Measurements from ENCODE around the gene MAP2K5. TPM values are rescaled to one million over a fixed set of nuclear protein-coding genes. Genes with fewer than 3 reads are reported as not detected.

The MAP2K5 gene
- total RNA-seq, 2 experiments from 2014 or later = 22.2 to 27.9 TPM

GRCh38 chr15:67700023-67700422, 157.5 kb downstream of the MAP2K5 start:
- Mint-ChIP-seq H3K4me1 (ENCODE audit: low read depth) (peaks cover 1% of the 10 kb centered on the region), H3K36me3 (ENCODE audit: low read depth) (peaks cover 58% of the 10 kb centered on the region), H3K4me3 (no peak overlapping the region), H3K9me3 (no peaks in the 10 kb centered on the region), H3K27ac (no peak overlapping the region), H3K27me3 (no peaks in the 10 kb centered on the region)
- ATAC-seq (ENCODE audit: poor library complexity) (no peak), DNase-seq (no peak)
- ChIA-PET CTCF (no interaction called here), POLR2A (no interaction called here)
- Histone ChIP-seq H3K4me3 (ENCODE audit: low read length) (no peak overlapping the region), H3K27ac (ENCODE audit: low read depth in 1 of 2, low read length in 2 of 2) (no peak overlapping the region), H3K27me3 (ENCODE audit: control insufficient read depth in 1 of 2, insufficient read depth in 2 of 2, low read length in 2 of 2) (no peaks in the 10 kb centered on the region), H3K9me3 (ENCODE audit: control insufficient read depth in 1 of 2, insufficient read depth in 1 of 2, low read length in 2 of 2) (no peaks in the 10 kb centered on the region), H3K4me1 (ENCODE audit: insufficient read depth, low read length) (no peaks in the 10 kb centered on the region), H3K36me3 (ENCODE audit: insufficient read depth, low read length) (peaks cover 9% of the 10 kb centered on the region)
- no peak for TF ChIP-seq CTCF (IDR thresholded peaks at IDR 0.05)
- intact Hi-C loops (cut with DNase I, micrococcal nuclease) = no loop called here

- ChIA-PET CTCF (no interaction called here), POLR2A (no interaction called here)
- no peaks in the 10 kb centered on the region for H3K9me3 Mint-ChIP-seq
- Histone ChIP-seq H3K4me3 (ENCODE audit: low read length) (no peak overlapping the region), H3K4me1 (ENCODE audit: insufficient read depth, low read length) (no peaks in the 10 kb centered on the region), H3K36me3 (ENCODE audit: insufficient read depth, low read length) (peaks cover 13% of the 10 kb centered on the region), H3K27ac (ENCODE audit: low read depth in 1 of 2, low read length in 2 of 2) (no peak overlapping the region), H3K9me3 (ENCODE audit: control insufficient read depth in 1 of 2, insufficient read depth in 1 of 2, low read length in 2 of 2) (no peaks in the 10 kb centered on the region), H3K27me3 (ENCODE audit: control insufficient read depth in 1 of 2, insufficient read depth in 2 of 2, low read length in 2 of 2) (no peaks in the 10 kb centered on the region)
- TF ChIP-seq CTCF (IDR thresholded peaks at IDR 0.05) = no peak
- DNase-seq = no peak
- ATAC-seq (ENCODE audit: poor library complexity) = no peak
- no peak overlapping the region for H3K4me3 Mint-ChIP-seq
- H3K27ac Mint-ChIP-seq = no peak overlapping the region
- no peaks in the 10 kb centered on the region for H3K27me3 Mint-ChIP-seq
- H3K4me1 Mint-ChIP-seq (ENCODE audit: low read depth) = peaks cover 14% of the 10 kb centered on the region
- peaks cover 57% of the 10 kb centered on the region for H3K36me3 Mint-ChIP-seq (ENCODE audit: low read depth)
- intact Hi-C loops (cut with DNase I, micrococcal nuclease) = no loop called here
Measured at GRCh38 chr15:67701669-67702068, 159.2 kb downstream of the MAP2K5 start.

GRCh38 chr15:67707520-67708283, 165.2 kb downstream of the MAP2K5 start:
- H3K4me3 Mint-ChIP-seq = no peak overlapping the region
- no peak for ATAC-seq (ENCODE audit: poor library complexity)

More at GRCh38 chr15:67707520-67708283, 165.2 kb downstream of the MAP2K5 start:
- H3K4me1 ChIP-seq (ENCODE audit: insufficient read depth, low read length) = peaks cover 2% of the 10 kb centered on the region
- H3K36me3 ChIP-seq (ENCODE audit: insufficient read depth, low read length) = peaks cover 3% of the 10 kb centered on the region
- H3K27me3 ChIP-seq (ENCODE audit: control insufficient read depth in 1 of 2, insufficient read depth in 2 of 2, low read length in 2 of 2) = no peaks in the 10 kb centered on the region
- TF ChIP-seq CTCF (IDR thresholded peaks at IDR 0.05) = no peak
- H3K9me3 ChIP-seq (ENCODE audit: control insufficient read depth in 1 of 2, insufficient read depth in 1 of 2, low read length in 2 of 2) = no peaks in the 10 kb centered on the region
- ChIA-PET CTCF (no interaction called here), POLR2A (no interaction called here)
- H3K4me3 ChIP-seq (ENCODE audit: low read length) = no peak overlapping the region
- Mint-ChIP-seq H3K36me3 (ENCODE audit: low read depth) (peaks cover 48% of the 10 kb centered on the region), H3K4me1 (ENCODE audit: low read depth) (peaks cover 22% of the 10 kb centered on the region), H3K9me3 (no peaks in the 10 kb centered on the region), H3K27ac (no peak overlapping the region), H3K27me3 (no peaks in the 10 kb centered on the region)
- DNase-seq = no peak
- no peak overlapping the region for H3K27ac ChIP-seq (ENCODE audit: low read depth in 1 of 2, low read length in 2 of 2)
- intact Hi-C loops (cut with DNase I, micrococcal nuclease) = no loop called here

All from CD4-positive, alpha-beta T cell (primary cell).